A549 (cell line): ENCODE measurements around the gene POLRMT. TPM values are rescaled to one million over a fixed set of nuclear protein-coding genes. Genes with fewer than 3 reads are reported as not detected.

Experiments
- ATAC-seq, 2 experiments: fragments of 200-7000 bp in 1 of 2; fragments of >200 bp in 1 of 2; cut with Nextera tagmentation in 1 of 2; cut with Tn5 transposase in 1 of 2; 3 replicates each; pipeline versions ENCODE4 v1.8.0 to v1.9.1; 2018 to 2020; ENCODE audit warnings: mild to moderate bottlenecking in 1 of 2, moderate library complexity in 1 of 2
- CTCF ChIA-PET: fragments of 300-600 bp; sonication (Branson Sonifier 250); formaldehyde crosslinking; extraction: SDS; loops from one replicate; lab custom pipeline; 2021; ENCODE audit warnings: antibody characterized with exemption, inconsistent platforms; lab: Yijun Ruan, JAX
- POLR2A ChIA-PET: fragments of 350-600 bp; formaldehyde crosslinking; extraction: SDS; loops from one replicate; lab custom pipeline; 2021; ENCODE audit warnings: antibody characterized with exemption, inconsistent platforms; lab: Yijun Ruan, JAX
- DNase-seq, 2 experiments: peaks; one replicate each; pipeline versions ENCODE4 v3.0.0 to v3.0.0-alpha.2; 2011 to 2016; ENCODE audit warnings: low read depth in 1 of 2, low spot score in 1 of 2
- FAIRE-seq: peaks from 2 replicates; lab custom pipeline; 2011; peaks lifted over from hg19 to GRCh38; lab: Jason Lieb, UNC
- H3K27ac ChIP-seq, 2 experiments: fragments of >200 bp; sonication (Bioruptor Twin); formaldehyde crosslinking; 3 replicates each; pipeline ENCODE4 v1.5.1; 2016 to 2017
- H3K4me1 ChIP-seq: fragments of >200 bp; sonication (Bioruptor Twin); formaldehyde crosslinking; 3 replicates; pipeline ENCODE4 v1.6.1; 2016
- H3K4me2 ChIP-seq: fragments of >200 bp; sonication (Bioruptor Twin); formaldehyde crosslinking; 3 replicates; pipeline ENCODE4 v1.6.1; 2016
- H3K4me3 ChIP-seq: fragments of >200 bp; sonication (Bioruptor Twin); formaldehyde crosslinking; 3 replicates; pipeline ENCODE4 v1.5.1; 2016
- H3K9me3 ChIP-seq: fragments of >200 bp; sonication (Bioruptor Twin); formaldehyde crosslinking; 3 replicates; pipeline ENCODE4 v1.6.1; 2016
- ATOH8 ChIP-seq: fragments of 250-450 bp; sonication (Bioruptor Pico); IDR thresholded peaks from 2 replicates; pipeline ENCODE4 v1.5.0; 2020; ENCODE audit warnings: low read depth, mild to moderate bottlenecking, moderate library complexity
- BHLHE40 ChIP-seq: IDR thresholded peaks from 2 replicates; pipeline ENCODE4 v1.6.1; 2012; ENCODE audit warnings: low read depth, low read length, inconsistent platforms
- CBX2 ChIP-seq: fragments of 200-600 bp; sonication (generic); IDR thresholded peaks from 2 replicates; pipeline ENCODE4 v1.6.1; 2016; ENCODE audit warnings: low read depth, mild to moderate bottlenecking, borderline replicate concordance
- CBX8 ChIP-seq: fragments of 200-600 bp; sonication (generic); IDR thresholded peaks from 2 replicates; pipeline ENCODE4 v1.6.1; 2016
- CEBPB ChIP-seq, 2 experiments: fragments of >200 bp in 1 of 2; sonication (Bioruptor Twin) in 1 of 2; formaldehyde crosslinking in 1 of 2; IDR thresholded peaks; 2 replicates each; pipeline ENCODE4 v1.6.1; 2012 to 2016
- EHF ChIP-seq: fragments of 250-450 bp; sonication (Bioruptor Pico); IDR thresholded peaks from 2 replicates; pipeline ENCODE4 v1.5.0; 2020; ENCODE audit warnings: mild to moderate bottlenecking
- EHMT2 ChIP-seq: fragments of 200-600 bp; sonication (generic); IDR thresholded peaks from 2 replicates; pipeline ENCODE4 v1.6.1; 2016; ENCODE audit warnings: antibody characterized with exemption, low read depth, mild to moderate bottlenecking, moderate library complexity
- ELK1 ChIP-seq: fragments of 150-350 bp; IDR thresholded peaks from 2 replicates; pipeline ENCODE4 v1.6.1; 2014; ENCODE audit warnings: low read depth, mild to moderate bottlenecking, low read length
- FOSB ChIP-seq: fragments of 250-450 bp; sonication (Bioruptor Pico); IDR thresholded peaks from 2 replicates; pipeline ENCODE4 v1.5.0; 2020; ENCODE audit warnings: mild to moderate bottlenecking, moderate library complexity
- FOSL2 ChIP-seq, 2 experiments: fragments of 450-650 bp in 1 of 2; fragments of >200 bp in 1 of 2; sonication (Bioruptor Twin) in 1 of 2; formaldehyde crosslinking; IDR thresholded peaks; 2 replicates each; pipeline versions ENCODE4 v1.5.0 to v1.6.1; 2016 to 2020; ENCODE audit warnings: mild to moderate bottlenecking in 1 of 2, moderate library complexity in 1 of 2
- HDAC2 ChIP-seq: fragments of 200-600 bp; sonication (generic); IDR thresholded peaks from 2 replicates; pipeline ENCODE4 v1.6.1; 2016
- HEYL ChIP-seq: fragments of 250-450 bp; sonication (Bioruptor Pico); IDR thresholded peaks from 2 replicates; pipeline ENCODE4 v1.8.0; 2021; ENCODE audit warnings: mild to moderate bottlenecking, moderate library complexity
- HMGXB4 ChIP-seq: fragments of 250-450 bp; sonication (Bioruptor Pico); IDR thresholded peaks from 2 replicates; pipeline ENCODE4 v1.5.0; 2021; ENCODE audit warnings: mild to moderate bottlenecking, moderate library complexity, borderline replicate concordance
- HOXB13 ChIP-seq: fragments of 250-450 bp; sonication (Bioruptor Pico); IDR thresholded peaks from 2 replicates; pipeline ENCODE4 v1.5.0; 2020; ENCODE audit warnings: low read depth, mild to moderate bottlenecking, moderate library complexity
- HOXB5 ChIP-seq: fragments of 250-450 bp; sonication (Bioruptor Pico); IDR thresholded peaks from 2 replicates; pipeline ENCODE4 v1.5.0; 2020; ENCODE audit warnings: mild to moderate bottlenecking, moderate library complexity
- JUN ChIP-seq, 2 experiments: fragments of >200 bp; sonication (Bioruptor Twin); formaldehyde crosslinking; IDR thresholded peaks; 2 replicates in 1 of 2; 3 replicates in 1 of 2; pipeline ENCODE4 v1.6.1; 2016 to 2017
- JUNB ChIP-seq: fragments of >200 bp; sonication (Bioruptor Twin); formaldehyde crosslinking; IDR thresholded peaks from 2 replicates; pipeline ENCODE4 v1.6.1; 2016
- MAX ChIP-seq: IDR thresholded peaks from 2 replicates; pipeline ENCODE4 v1.6.1; 2012
- NFE2L2 ChIP-seq: fragments of 150-350 bp; conservative IDR thresholded peaks from 2 replicates; pipeline ENCODE4 v1.6.1; 2014; ENCODE audit warnings: low read length
- NPAS2 ChIP-seq: fragments of 250-450 bp; sonication (Bioruptor Pico); IDR thresholded peaks from 2 replicates; pipeline ENCODE4 v1.8.0; 2022; ENCODE audit warnings: mild to moderate bottlenecking, moderate library complexity, borderline replicate concordance
- NR3C1 ChIP-seq: fragments of >200 bp; sonication (Bioruptor Twin); formaldehyde crosslinking; IDR thresholded peaks from 3 replicates; pipeline ENCODE4 v1.6.1; 2017
- POLR2A ChIP-seq: IDR thresholded peaks from 2 replicates; pipeline ENCODE4 v1.6.1; 2012; ENCODE audit warnings: mild to moderate bottlenecking, low read length
- POLR2AphosphoS2 ChIP-seq: conservative IDR thresholded peaks from 2 replicates; pipeline ENCODE4 v1.6.1; 2012; ENCODE audit warnings: low read length, improper control_type of control experiment, inconsistent platforms
- RAD21 ChIP-seq, 2 experiments: fragments of >200 bp in 1 of 2; sonication (Bioruptor Twin) in 1 of 2; formaldehyde crosslinking in 1 of 2; IDR thresholded peaks in 1 of 2; conservative IDR thresholded peaks in 1 of 2; 2 replicates in 1 of 2; 3 replicates in 1 of 2; pipeline ENCODE4 v1.6.1; 2012 to 2018; ENCODE audit warnings: inconsistent platforms in 1 of 2
- RCOR1 ChIP-seq: fragments of 150-350 bp; IDR thresholded peaks from 2 replicates; pipeline ENCODE4 v1.6.1; 2014; ENCODE audit warnings: antibody characterized with exemption, low read length, low read depth
- SMC3 ChIP-seq: fragments of >200 bp; sonication (Bioruptor Twin); formaldehyde crosslinking; IDR thresholded peaks from 3 replicates; pipeline ENCODE4 v1.6.1; 2018; ENCODE audit warnings: inconsistent platforms
- TP53 ChIP-seq: fragments of 250-450 bp; sonication (Bioruptor Pico); IDR thresholded peaks from 2 replicates; pipeline ENCODE4 v1.5.0; 2021; ENCODE audit warnings: mild to moderate bottlenecking, moderate library complexity
- ZFP36 ChIP-seq: fragments of 450-650 bp; IDR thresholded peaks from 2 replicates; pipeline ENCODE4 v1.6.1; 2014; ENCODE audit warnings: borderline replicate concordance; ENCODE audit not compliant: partially characterized antibody
- ZNF302 ChIP-seq: fragments of 250-450 bp; sonication (Bioruptor Pico); IDR thresholded peaks from 2 replicates; pipeline ENCODE4 v1.9.0; 2021; ENCODE audit warnings: inconsistent platforms, mild to moderate bottlenecking, moderate library complexity
- WGBS: methylation state at CpG from one replicate; pipeline ENCODE4 v1.1.6; 2017; ENCODE audit errors: missing lambda C conversion rate; 5-methylcytosine and 5-hydroxymethylcytosine counted together
- polyA plus RNA-seq, 4 experiments: library from polyadenylated mRNA; depleted of rRNA in 3 of 4; stranded (reverse); fragments of >200 nt; fragmentation: RNase III in 1 of 4; extraction: RNeasy Plus Mini Kit Qiagen cat#74134 plus additional on column Dnase treatment in 1 of 4; gene quantifications; 2 replicates in 3 of 4; 3 replicates in 1 of 4; pipeline ENCODE4 v1.2.3, GENCODE V29; 2011 to 2017

Gene POLRMT
- polyA plus RNA-seq, 2 of the 4 experiments (the other 2 are of a cell fraction), result 41.9 to 68.8 TPM

GRCh38 chr19:618247-618619, 15.1 kb downstream of the POLRMT start:
- ChIA-PET CTCF (no interaction called here), POLR2A (no interaction called here)
- Histone ChIP-seq H3K9me3 (no peaks in the 10 kb centered on the region), H3K4me3 (no peak overlapping the region), H3K27ac (peak overlapping the region in 1 of 2 experiments; percentile 58; a peak in 2 of 6 replicates), H3K4me1 (peaks cover 10% of the 10 kb centered on the region), H3K4me2 (no peak overlapping the region)
- DNase-seq, result no peak
- WGBS, result 100% methylated on average over 6 of the region's 19 CpGs
- FAIRE-seq, result no peak
- TF ChIP-seq POLR2A, result no peak
- TF ChIP-seq CBX8, result no peak
- TF ChIP-seq NPAS2, result no peak
- no peak for TF ChIP-seq JUN (IDR thresholded peaks at IDR 0.05)
- no peak for TF ChIP-seq FOSB
- TF ChIP-seq HEYL, result no peak
- no peak for TF ChIP-seq EHF (CRISPR knock-in tag)
- no peak for TF ChIP-seq BHLHE40
- no peak for TF ChIP-seq POLR2AphosphoS2
- no peak for TF ChIP-seq RCOR1
- TF ChIP-seq CEBPB (IDR thresholded peaks at IDR 0.05), result no peak
- TF ChIP-seq ZNF302 (CRISPR knock-in tag), result no peak
- TF ChIP-seq TP53 (CRISPR knock-in tag), result no peak
- TF ChIP-seq HMGXB4 (CRISPR knock-in tag), result no peak
- TF ChIP-seq EHMT2, result no peak
- TF ChIP-seq HOXB13 (CRISPR knock-in tag), result no peak
- no peak for TF ChIP-seq NR3C1
- TF ChIP-seq FOSL2 (IDR thresholded peaks at IDR 0.05), result no peak
- TF ChIP-seq FOSL2 (CRISPR knock-in tag; IDR thresholded peaks at IDR 0.05), result no peak
- TF ChIP-seq RAD21 (conservative IDR thresholded peaks at IDR 0.05 in 1 of 2, IDR thresholded peaks at IDR 0.05 in 1 of 2), result no peak
- ATAC-seq, result peak in 1 of 2 experiments; percentile 7; a peak in 1 of 6 replicates

GRCh38 chr19:617551-618246, 15.6 kb downstream of the POLRMT start:
- peak overlapping the region in 1 of 2 experiments; percentile 58; a peak in 2 of 6 replicates for H3K27ac ChIP-seq
- ChIA-PET POLR2A (no interaction called here), CTCF (interaction anchor here (0.8 to 1.2 kb wide), 2 partner anchors 9 to 10 kb away, joined by 3 read pairs; no protein-coding TSS in a partner anchor)
- TF ChIP-seq JUNB, result no peak
- no peak for TF ChIP-seq NFE2L2
- no peak for TF ChIP-seq MAX
- TF ChIP-seq CBX2, result no peak
- TF ChIP-seq EHF (CRISPR knock-in tag), result no peak
- no peak for TF ChIP-seq EHMT2
- no peak for TF ChIP-seq ELK1
- no peak for TF ChIP-seq BHLHE40
- TF ChIP-seq NPAS2, result no peak
- no peak for TF ChIP-seq JUN (IDR thresholded peaks at IDR 0.05)
- TF ChIP-seq HOXB5, result no peak
- no peak for TF ChIP-seq ZFP36
- no peak for TF ChIP-seq HDAC2
- no peak for TF ChIP-seq ZNF302 (CRISPR knock-in tag)
- no peak for TF ChIP-seq ATOH8 (CRISPR knock-in tag)
- TF ChIP-seq FOSB, result no peak
- TF ChIP-seq SMC3, result no peak
- no peaks in the 10 kb centered on the region for H3K9me3 ChIP-seq
- peak; percentile 3 to 25; a peak in 2 of 6 replicates for ATAC-seq
- no peak overlapping the region for H3K4me2 ChIP-seq
- peaks cover 5% of the 10 kb centered on the region for H3K4me1 ChIP-seq
- FAIRE-seq, result no peak
- WGBS, result 92% methylated on average over 2 of the region's 29 CpGs
- no peak overlapping the region for H3K4me3 ChIP-seq
- no peak for DNase-seq
